ENCODE measurements around the gene HBM.
"Not testable (repeated sequence)": the region's sequence is repeated elsewhere in the genome, so short reads cannot be mapped to it uniquely, and the experiment has no call there.

Gene HBM

DNA sequence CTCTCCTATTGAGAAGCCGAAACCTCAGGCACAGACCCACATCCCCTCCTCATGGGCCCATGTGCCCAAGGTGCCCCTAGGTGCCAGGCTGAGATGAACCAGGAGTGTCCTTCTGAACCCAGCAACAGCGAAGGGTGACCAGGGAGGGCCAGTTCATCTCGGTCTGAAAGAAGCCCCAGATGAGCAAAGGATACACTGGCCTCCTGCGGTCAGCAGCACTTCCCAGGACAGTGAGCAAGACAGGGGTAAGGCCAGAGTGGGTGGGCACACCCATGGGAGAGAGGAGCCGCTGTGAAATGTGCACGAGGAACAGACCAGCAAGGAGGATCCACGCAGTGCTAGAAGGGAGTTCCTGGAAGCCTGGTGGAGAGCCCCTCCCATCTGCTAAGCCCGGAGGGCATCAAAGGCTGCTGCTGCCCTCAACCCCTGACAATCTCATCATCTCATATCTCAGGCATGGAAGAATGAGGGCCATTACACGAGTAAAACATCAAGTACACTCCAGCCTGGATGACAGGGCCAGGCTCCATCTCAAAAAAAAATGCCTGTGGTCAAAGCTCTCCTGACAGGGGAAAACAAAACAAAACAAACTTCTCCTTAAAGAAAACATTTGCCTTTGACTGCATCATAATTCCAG lies 16.6 kb upstream of the HBM start:
- no peak for DNase-seq

DNA sequence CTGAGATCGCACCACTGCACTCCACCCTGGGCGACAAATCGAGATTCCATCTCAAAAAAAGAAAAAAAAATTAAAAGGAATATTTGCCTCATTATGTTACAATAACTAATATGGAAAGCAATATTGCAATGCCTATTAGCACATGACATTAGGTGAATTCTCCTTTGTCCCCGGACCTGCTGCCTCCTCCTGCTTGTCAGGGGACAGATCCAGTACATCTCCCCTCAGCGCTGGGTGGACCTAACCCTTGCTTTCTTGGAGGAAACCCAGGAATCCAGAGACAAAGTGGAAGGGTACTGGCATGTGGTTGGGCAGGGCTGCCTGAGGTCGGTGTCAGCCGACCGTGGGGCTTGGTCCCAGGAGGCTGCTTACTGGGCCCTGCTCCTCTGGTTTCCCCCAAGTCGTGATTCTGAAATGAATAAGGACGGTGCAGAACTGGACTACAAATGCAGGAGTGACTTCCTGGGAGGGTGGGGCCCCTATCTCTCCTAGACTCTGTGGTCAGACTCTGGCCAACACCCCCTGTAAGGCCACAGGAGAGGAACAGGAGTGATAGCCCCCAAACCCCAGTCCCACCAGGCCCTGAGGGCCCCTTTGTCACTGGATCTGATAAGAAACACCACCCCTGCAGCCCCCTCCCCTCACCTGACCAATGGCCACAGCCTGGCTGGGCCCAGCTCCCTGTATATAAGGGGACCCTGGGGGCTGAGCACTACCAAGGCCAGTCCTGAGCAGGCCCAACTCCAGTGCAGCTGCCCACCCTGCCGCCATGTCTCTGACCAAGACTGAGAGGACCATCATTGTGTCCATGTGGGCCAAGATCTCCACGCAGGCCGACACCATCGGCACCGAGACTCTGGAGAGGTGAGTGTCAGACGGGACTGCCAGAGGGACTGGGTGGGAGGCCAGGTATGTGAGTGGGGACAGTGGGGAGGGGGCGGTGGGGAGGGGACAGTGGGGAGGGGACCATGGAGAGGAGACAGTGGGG lies 13.3 kb upstream of the HBM start, which contains the start of gene HBZ:
Gene HBZ, plus strand, starts transcription at position 504 of the 988 bp plus-strand sequence. Its CDS starts 266 bp downstream, at position 770.
- DNase-seq = no peak

DNA sequence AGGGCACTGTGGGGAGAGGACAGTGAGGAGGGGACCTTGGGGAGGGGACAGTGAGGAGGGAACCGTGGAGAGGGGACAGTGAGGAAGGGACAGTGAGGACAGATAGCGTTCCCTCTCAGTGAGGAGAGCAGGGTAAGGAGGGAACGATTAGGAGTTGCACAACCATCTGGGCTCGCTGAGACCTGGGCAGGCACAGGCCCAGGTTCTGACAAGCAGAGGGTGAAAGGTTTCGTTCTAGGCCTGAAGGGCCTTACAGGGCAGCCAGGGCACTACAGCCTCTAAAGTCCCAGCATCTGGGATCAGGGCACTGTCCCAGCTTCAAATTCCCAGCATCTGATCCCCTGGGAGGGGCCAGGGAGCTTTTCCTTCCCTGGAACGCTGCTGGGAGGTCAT lies 12.7 kb upstream of the HBM start:
- not testable (repeated sequence) for DNase-seq

DNA sequence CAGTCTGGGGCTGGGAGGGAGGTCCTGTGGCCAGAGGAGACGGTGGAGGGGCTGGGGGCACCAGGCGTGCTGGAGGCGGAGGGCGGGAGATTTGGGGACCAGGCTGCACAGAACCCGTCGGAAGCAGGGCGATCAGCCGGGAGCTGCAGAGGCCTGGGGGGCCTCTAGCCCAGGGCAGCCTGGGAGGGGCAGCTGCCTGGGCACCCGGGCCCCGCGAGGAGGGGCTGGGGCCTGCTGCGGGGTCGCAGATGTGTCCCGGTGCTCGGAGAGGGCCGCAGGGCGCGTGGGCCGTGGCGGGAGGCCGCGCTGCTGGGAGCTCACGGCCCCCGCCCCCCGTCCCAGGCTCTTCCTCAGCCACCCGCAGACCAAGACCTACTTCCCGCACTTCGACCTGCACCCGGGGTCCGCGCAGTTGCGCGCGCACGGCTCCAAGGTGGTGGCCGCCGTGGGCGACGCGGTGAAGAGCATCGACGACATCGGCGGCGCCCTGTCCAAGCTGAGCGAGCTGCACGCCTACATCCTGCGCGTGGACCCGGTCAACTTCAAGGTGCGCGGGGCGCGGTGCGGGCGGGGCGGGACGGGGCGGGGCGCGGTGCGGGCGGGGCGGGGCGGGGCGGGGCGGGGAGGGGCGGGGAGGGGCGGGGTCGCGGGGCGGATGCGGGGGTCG lies 12.1 kb upstream of the HBM start:
- not testable (repeated sequence) for DNase-seq

DNA sequence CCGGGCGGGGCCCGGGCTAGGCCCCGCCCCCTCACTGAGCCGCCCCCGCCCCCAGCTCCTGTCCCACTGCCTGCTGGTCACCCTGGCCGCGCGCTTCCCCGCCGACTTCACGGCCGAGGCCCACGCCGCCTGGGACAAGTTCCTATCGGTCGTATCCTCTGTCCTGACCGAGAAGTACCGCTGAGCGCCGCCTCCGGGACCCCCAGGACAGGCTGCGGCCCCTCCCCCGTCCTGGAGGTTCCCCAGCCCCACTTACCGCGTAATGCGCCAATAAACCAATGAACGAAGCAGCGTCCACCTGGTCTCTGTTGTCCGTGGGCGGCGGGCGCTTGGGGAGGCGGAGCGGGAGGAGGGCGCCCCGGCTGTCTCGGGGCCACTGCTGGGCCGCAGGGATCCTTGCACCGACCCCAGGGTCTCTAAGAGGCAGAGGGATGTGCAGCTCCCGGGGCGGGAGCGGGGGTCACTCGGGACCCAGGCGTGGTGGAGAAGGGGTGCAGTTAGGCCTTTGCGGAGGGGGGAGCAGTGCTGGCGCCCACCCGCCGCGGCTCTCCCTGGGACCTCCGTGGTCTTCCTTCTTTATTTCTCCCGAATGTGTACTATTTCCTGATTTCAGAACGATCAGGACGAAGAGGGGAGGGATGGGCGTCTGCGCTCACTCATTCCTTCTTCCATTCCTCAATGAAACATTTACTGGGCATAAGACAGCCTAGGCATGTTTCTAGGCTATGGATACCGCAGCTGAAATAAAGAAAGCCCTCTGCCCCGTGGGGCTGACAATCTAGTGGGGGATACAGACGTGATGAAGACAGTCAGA lies 11.4 kb upstream of the HBM start:
- DNase-seq = peak; percentile 61

DNA sequence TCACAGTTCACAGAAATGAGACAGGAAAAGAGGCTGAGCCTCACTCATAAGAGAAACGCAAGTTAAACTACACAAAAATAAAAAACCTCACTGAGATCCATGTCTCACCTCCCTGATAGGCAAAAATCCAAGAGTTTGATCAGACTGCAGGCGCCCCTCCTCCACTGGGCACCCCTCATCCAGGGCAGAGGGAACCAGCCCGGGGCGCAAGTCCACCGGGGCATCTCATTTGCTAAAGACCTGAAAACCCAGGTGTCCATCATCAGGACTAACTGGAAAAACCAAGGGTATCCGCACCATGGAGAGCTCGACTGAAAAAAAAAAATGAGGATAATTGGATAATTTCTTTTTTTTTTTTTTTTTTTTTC lies 10.8 kb upstream of the HBM start:
- DNase-seq = no peak

DNA sequence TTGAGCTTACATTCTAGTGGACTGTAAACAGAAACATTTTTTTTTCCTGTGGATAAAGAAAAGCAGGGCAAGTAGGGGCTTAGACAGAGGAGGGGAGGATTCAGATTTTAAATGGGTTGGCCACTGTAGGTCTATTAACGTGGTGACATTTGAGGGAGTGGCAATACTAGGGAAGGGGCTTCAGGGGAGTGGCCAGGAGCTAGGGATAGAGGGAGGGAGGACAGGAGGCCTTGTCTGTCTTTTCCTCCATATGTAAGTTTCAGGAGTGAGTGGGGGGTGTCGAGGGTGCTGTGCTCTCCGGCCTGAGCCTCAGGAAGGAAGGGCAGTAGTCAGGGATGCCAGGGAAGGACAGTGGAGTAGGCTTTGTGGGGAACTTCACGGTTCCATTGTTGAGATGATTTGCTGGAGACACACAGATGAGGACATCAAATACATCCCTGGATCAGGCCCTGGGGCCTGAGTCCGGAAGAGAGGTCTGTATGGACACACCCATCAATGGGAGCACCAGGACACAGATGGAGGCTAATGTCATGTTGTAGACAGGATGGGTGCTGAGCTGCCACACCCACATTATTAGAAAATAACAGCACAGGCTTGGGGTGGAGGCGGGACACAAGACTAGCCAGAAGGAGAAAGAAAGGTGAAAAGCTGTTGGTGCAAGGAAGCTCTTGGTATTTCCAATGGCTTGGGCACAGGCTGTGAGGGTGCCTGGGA lies 6.5 kb upstream of the HBM start:
- DNase-seq = no peak

DNA sequence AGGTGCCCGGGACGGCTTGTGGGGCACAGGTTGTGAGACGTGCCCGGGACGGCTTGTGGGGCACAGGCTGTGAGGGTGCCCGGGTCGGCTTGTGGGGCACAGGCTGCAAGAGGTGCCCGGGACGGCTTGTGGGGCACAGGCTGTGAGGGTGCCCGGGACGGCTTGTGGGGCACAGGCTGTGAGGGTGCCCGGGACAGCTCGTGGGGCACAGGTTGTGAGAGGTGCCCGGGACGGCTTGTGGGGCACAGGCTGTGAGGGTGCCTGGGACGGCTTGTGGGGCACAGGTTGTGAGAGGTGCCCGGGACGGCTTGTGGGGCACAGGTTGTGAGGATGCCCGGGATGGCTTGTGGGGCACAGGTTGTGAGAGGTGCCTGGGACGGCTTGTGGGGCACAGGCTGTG lies 5.5 kb upstream of the HBM start:
- not testable (repeated sequence) for DNase-seq

DNA sequence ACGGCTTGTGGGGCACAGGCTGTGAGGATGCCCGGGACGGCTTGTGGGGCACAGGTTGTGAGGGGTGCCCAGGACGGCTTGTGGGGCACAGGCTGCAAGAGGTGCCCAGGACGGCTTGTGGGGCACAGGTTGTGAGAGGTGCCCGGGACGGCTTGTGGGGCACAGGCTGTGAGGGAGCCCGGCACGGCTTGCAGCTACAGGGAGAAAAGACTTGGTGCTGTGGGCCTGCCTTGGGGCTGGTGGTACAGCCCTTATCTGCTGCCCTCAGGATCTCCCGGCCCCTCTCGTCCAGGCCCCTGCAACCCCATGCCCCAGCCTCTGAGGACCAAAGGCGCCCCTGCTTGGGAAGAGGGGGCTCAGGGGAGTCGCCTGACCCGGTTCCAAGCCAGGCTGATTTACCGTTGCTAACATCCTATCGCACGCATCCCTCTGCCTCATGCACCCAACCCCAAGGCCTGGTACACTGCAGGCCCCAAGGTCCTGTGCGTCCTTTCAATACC lies 5.0 kb upstream of the HBM start:
- no peak for DNase-seq

DNA sequence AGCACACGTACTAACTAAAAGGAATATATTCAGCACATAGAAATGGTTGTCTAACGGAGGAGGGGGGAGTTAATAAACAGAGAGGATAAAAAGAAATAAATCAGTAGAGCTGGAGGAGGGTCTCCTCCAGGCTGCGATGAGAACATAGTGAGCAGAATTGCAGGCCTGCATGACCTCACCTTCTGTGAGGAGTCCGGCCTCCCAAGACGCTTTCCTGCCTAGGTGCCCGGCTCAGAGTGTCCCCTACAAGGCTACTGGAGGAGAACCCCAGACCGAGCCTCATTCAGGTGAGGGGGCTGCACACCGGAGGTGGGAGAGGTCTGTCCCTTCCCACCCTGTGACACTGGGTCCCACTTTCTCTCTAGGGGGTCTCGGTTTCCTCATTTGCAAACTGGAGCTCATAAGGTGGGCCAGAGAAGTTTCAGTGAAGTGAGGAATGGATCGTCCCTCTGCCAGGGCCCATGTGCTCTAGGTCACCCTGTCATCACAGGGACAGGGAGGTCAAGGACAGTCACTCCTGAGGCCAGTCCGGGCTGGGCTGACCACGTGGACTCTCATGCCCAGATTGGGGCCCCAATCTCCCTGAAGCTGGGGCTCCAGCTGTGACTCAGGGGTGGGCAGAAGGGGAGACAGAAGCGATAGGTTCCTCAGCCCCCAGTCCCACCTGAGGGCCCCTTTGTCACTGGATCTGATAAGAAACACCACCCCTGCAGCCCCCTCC lies 3.3 kb upstream of the HBM start:
- DNase-seq = no peak

DNA sequence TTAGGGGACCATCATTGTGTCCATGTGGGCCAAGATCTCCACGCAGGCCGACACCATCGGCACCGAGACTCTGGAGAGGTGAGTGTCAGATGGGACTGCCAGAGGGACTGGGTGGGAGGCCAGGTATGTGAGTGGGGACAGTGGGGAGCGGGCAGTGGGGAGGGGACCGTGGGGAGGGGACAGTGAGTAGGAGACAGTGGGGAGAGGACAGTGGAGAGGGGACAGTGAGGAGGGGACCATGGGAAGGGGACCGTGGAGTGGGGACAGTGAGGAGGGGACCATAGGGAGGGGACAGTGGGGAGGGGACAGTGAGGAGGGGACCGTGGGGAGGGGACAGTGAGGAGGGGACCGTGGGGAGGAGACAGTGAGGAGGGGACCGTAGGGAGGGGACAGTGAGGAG lies 2.6 kb upstream of the HBM start:
- DNase-seq = not testable (repeated sequence)

DNA sequence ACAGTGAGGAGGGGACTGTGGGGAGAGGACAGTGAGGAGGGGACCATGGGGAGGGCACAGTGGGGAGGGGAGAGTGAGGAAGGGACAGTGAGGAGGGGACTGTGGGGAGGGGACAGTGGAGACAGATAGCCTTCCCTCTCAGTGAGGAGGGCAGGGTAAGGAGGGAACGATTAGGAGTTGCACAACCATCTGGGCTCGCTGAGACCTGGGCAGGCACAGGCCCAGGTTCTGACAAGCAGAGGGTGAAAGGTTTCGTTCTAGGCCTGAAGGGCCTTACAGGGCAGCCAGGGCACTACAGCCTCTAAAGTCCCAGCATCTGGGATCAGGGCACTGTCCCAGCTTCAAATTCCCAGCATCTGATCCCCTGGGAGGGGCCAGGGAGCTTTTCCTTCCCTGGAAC lies 2.1 kb upstream of the HBM start:
- DNase-seq = not testable (repeated sequence)

DNA sequence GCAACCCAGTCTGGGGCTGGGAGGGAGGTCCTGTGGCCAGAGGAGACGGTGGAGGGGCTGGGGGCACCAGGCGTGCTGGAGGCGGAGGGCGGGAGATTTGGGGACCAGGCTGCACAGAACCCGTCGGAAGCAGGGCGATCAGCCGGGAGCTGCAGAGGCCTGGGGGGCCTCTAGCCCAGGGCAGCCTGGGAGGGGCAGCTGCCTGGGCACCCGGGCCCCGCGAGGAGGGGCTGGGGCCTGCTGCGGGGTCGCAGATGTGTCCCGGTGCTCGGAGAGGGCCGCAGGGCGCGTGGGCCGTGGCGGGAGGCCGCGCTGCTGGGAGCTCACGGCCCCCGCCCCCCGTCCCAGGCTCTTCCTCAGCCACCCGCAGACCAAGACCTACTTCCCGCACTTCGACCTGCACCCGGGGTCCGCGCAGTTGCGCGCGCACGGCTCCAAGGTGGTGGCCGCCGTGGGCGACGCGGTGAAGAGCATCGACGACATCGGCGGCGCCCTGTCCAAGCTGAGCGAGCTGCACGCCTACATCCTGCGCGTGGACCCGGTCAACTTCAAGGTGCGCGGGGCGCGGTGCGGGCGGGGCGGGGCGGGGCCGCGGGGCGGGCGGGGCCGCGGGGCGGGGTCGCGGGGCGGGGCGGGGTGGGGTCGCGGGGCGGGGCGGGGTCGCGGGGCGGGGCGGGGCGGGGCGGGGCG lies 1.5 kb upstream of the HBM start:
- DNase-seq = not testable (repeated sequence)

DNA sequence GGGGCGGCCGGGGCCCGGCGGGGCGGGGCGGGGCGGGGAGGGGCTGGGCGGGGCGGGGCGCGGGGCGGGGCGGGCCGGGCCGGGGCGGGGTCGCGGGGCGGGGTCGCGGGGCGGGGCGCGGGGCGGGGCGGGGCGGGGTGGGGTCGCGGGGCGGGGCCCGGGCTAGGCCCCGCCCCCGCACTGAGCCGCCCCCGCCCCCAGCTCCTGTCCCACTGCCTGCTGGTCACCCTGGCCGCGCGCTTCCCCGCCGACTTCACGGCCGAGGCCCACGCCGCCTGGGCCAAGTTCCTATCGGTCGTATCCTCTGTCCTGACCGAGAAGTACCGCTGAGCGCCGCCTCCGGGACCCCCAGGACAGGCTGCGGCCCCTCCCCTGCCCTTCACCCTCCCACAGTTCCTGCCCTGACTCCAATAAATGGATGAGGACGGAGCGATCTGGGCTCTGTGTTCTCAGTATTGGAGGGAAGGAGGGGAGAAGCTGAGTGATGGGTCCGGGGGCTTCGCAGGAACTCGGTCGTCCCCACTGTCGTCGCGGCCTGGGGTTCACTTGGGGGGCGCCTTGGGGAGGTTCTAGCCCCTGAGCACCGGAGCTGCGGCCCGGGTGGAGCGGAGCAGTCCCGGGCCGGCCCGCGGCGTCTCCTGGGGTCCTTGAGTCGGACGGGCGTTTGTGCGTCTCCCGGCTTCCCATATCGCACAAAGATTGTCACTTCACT lies 795 bp upstream of the HBM start:
- peak; percentile 29 for DNase-seq

DNA sequence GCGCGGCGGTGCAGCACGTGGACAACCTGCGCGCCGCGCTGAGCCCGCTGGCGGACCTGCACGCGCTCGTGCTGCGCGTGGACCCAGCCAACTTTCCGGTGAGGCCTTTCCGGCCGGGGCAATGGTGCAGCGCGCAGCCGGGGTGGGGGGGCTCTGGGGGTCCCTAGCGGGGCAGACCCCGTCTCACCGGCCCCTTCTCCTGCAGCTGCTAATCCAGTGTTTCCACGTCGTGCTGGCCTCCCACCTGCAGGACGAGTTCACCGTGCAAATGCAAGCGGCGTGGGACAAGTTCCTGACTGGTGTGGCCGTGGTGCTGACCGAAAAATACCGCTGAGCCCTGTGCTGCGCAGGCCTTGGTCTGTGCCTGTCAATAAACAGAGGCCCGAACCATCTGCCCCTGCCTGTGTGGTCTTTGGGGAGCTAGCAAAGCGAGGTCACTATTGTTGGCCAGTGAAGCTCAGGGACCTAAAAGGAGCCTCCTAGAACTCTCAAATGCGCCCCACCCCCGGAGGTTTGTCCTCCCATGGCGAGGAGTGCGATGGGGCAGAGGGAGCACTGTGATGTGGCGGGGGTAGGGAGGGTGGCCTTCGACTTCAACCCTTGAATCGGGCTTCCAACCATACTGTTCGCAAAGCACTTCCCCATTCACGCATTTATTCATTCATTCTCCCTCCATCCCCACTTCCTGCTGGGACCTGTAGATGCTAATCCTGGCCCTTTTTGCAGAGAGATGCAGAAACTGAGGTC lies 770 bp downstream of the HBM start:
- peak; percentile 24 for DNase-seq

DNA sequence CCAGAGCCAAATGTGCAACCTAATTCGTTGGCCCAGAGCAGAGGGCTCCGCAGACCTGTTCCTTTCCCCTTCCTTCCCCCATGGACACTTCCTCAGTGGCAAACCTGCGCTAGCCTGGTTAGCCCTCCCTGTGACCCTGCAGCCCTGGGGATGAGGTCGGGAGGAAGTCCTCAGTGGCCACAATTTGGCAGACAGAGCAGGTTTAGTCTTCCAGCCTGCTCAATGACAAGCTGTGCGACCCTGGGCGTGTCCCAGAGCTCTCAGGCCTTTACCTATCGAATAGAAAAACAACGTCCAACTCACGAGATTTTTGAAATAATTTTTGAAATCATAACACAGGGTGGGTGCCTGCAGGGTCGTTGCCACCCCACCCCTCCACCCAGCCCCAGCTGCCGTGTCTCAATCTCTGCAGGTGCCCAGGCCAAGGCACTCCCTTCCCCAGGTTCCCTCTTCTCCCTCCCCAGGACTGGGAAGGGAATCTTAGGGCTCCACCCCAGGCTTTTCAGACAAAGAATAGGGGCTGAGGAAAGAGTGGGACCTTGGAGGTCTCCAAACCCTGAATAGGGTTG lies 1.4 kb downstream of the HBM start:
- no peak for DNase-seq

DNA sequence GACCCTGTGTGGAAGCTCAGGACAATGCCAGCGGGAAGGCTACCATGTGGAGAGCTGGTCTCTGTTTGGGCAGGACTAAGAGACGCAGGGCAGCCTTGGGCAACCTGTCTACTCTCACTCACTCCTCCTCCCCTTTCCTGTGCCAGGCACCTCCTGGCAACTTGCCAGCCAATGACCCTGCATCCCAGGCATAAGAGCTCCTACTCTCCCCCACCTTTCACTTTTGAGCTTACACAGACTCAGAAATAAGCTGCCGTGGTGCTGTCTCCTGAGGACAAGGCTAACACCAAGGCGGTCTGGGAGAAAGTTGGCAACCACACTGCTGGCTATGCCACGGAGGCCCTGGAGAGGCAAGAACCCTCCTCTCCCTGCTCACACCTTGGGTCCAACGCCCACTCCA lies 2.6 kb downstream of the HBM start:
- no peak for DNase-seq

DNA sequence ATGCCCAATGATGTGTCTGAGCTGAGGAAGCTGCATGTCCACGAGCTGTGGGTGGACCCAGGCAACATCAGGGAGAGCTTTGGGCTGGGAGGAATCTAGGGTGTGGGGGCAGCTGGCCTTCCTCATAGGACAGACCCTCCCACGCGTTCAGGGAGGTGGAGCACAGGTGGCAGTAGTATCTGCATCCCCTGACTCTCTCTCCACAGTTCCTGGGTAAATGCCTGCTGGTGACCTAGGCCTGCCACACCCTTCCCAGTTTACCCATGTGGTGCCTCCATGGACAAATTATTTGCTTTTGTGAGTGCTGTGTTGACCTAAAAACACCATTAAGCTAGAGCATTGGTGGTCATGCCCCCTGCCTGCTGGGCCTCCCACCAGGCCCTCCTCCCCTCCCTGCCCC lies 3.2 kb downstream of the HBM start:
- DNase-seq = no peak

DNA sequence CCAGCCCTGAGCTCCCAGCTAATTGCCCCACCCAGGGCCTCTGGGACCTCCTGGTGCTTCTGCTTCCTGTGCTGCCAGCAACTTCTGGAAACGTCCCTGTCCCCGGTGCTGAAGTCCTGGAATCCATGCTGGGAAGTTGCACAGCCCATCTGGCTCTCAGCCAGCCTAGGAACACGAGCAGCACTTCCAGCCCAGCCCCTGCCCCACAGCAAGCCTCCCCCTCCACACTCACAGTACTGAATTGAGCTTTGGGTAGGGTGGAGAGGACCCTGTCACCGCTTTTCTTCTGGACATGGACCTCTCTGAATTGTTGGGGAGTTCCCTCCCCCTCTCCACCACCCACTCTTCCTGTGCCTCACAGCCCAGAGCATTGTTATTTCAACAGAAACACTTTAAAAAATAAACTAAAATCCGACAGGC lies 4.3 kb downstream of the HBM start:
- DNase-seq = peak; percentile 23

All from eye (tissue), 1 donor.